PFSK-1 (cell line): ENCODE results near the gene NFIB.

Source experiments
- FOXP2 ChIP-seq: optimal IDR thresholded peaks from 2 replicates; pipeline ENCODE3; 2011; ENCODE audit warnings: borderline replicate concordance, control low read depth, inconsistent platforms; ENCODE audit not compliant: insufficient read depth; ENCODE audit errors: extremely low read length, extremely low read depth
- POLR2AphosphoS5 ChIP-seq: IDR thresholded peaks from 2 replicates; pipeline ENCODE4 v1.6.1; 2012; ENCODE audit warnings: low read depth, mild to moderate bottlenecking, control low read depth, low read length, moderate library complexity
- REST ChIP-seq, 2 experiments: IDR thresholded peaks; 2 replicates each; pipeline versions ENCODE4 v1.6.1 to v1.8.0; 2011 to 2012; ENCODE audit warnings: low read depth in 2 of 2, low read length in 2 of 2, control low read depth in 1 of 2, inconsistent platforms in 1 of 2, mild to moderate bottlenecking in 1 of 2, moderate library complexity in 1 of 2; ENCODE audit not compliant: insufficient read depth in 1 of 2
- SIN3A ChIP-seq: IDR thresholded peaks from 2 replicates; pipeline ENCODE4 v1.6.1; 2012; ENCODE audit warnings: mild to moderate bottlenecking, low read length, moderate library complexity, borderline replicate concordance; ENCODE audit not compliant: insufficient read depth
- TAF1 ChIP-seq: IDR thresholded peaks from 2 replicates; pipeline ENCODE4 v1.6.1; 2012; ENCODE audit warnings: low read length, control low read depth, borderline replicate concordance; ENCODE audit not compliant: insufficient read depth

The NFIB gene

GRCh38 chr9:14316602-14317300, 2.8 kb upstream of the NFIB start:
- TF ChIP-seq POLR2AphosphoS5 = no peak
- TF ChIP-seq FOXP2 = no peak
- TF ChIP-seq TAF1 = no peak
- no peak for TF ChIP-seq SIN3A
- no peak for TF ChIP-seq REST (IDR thresholded peaks at IDR 0.05; ENCODE audit: insufficient read depth in 1 of 2, low read depth in 2 of 2, low read length in 2 of 2)

- TF ChIP-seq TAF1 (peak; percentile 47; the same call in 1 of the 2 replicates), POLR2AphosphoS5 (peak; percentile 65), SIN3A (no peak), REST (IDR thresholded peaks at IDR 0.05; ENCODE audit: insufficient read depth in 1 of 2, low read depth in 2 of 2, low read length in 2 of 2) (peak in 1 of 2 experiments; percentile 40; a peak in 1 of 4 replicates), FOXP2 (no peak)
These were observed 2.1 kb upstream of the NFIB start for GRCh38 chr9:14315875-14316601.

GRCh38 chr9:14314929-14315874, 1.3 kb upstream of the NFIB start:
- TF ChIP-seq REST (IDR thresholded peaks at IDR 0.05; ENCODE audit: insufficient read depth in 1 of 2, low read depth in 2 of 2, low read length in 2 of 2) = no peak
- TF ChIP-seq TAF1 = 0 out of 2 replicates have a peak, but pooled peaks have one; percentile 40

- peak; percentile 75; the same call in 1 of the 2 replicates for TF ChIP-seq POLR2AphosphoS5
- TF ChIP-seq SIN3A = peak; percentile 58; the same call in 1 of the 2 replicates
- TF ChIP-seq REST (IDR thresholded peaks at IDR 0.05; ENCODE audit: insufficient read depth in 1 of 2, low read depth in 2 of 2, low read length in 2 of 2) = 0 out of 4 replicates have a peak, but pooled peaks of 1 of the 2 experiments have one; percentile 19
- TF ChIP-seq FOXP2 = no peak
- no peak for TF ChIP-seq TAF1
These were observed 535 bp upstream of the NFIB start for GRCh38 chr9:14314424-14314928.
